Measurements from ENCODE around the gene P2RY6. TPM values are rescaled to one million over a fixed set of nuclear protein-coding genes. Genes with fewer than 3 reads are reported as not detected.

P2RY6 gene
- total and polyA plus RNA-seq, 2 of the 4 experiments (the other 2 are of a cell fraction), result 0.44 TPM; not detected in 1

DNA sequence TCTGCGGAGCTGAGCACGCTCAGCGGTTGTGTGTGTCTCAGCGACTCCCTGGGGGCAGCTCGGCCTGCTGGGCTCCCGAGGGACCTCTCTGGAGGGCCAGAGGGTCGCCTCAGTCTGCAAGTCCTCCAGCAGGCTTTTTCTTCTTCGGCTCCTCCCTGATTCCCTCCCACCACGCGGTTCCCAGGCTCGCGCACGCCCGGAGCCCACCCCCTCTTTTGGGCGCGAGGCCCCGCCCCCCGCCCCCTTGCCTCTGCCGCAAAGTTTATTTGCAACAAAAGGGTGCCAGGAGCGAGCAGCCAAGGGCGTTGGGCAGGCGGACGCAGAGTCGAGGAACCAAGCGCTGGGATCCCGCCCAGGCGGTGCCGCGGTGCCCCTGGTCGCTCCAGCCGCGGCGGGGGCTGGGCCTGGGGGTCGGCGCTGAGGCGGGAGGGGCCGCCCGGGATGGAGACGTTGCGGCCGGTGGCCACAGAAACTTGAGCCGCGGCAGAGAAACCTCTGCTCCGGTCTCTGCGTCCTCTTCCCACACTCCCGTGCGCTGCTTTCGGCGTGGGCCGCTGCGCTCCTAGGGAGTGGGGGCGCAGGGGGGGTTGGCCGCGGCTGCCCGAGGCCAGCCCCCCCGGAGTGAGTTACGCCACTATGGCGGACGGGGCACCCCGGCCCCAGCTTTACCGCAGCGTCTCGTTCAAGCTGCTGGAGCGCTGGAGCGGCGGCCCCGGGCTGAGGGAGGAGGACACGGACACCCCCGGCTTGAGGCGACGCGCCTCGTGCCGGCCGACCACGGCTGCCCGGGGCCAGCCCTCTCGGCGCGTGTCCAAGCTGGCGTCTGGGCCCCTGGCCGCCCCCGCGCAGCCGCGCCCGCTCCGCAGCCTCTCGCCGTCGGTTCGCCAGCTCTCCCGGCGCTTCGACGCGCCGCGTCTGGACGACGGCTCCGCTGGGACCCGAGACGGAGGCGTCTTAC, 36.1 kb downstream of the P2RY6 start, which contains the start of gene ARHGEF17:
Gene ARHGEF17, plus strand, starts transcription at position 274 of the 958 bp plus-strand sequence. Its CDS starts 363 bp downstream, at position 637.
- peak; percentile 76 for DNase-seq
- 0% methylated on average over 63 of the region's 105 CpGs; no CpG with 5 or more reads in 1 of the 2 experiments for WGBS, 2 experiments (ENCODE audit: extremely low coverage in 2 of 2, insufficient read length in 1 of 2)

More for the DNA sequence above, 36.1 kb downstream of the P2RY6 start, which contains the start of gene ARHGEF17:
- TF ChIP-seq BHLHE40 (IDR thresholded peaks at IDR 0.05; ENCODE audit: low read depth, low read length) (peak; percentile 86), RCOR1 (IDR thresholded peaks at IDR 0.05; ENCODE audit: insufficient replicate concordance, low read length) (no peak), MXI1 (IDR thresholded peaks at IDR 0.05; ENCODE audit: borderline replicate concordance, low read depth, low read length) (peak; percentile 65), MAZ (IDR thresholded peaks at IDR 0.05; ENCODE audit: borderline replicate concordance, low read depth, low read length) (peak; percentile 66; the same call in 1 of the 2 replicates)
- TF ChIP-seq, protein P1, sequence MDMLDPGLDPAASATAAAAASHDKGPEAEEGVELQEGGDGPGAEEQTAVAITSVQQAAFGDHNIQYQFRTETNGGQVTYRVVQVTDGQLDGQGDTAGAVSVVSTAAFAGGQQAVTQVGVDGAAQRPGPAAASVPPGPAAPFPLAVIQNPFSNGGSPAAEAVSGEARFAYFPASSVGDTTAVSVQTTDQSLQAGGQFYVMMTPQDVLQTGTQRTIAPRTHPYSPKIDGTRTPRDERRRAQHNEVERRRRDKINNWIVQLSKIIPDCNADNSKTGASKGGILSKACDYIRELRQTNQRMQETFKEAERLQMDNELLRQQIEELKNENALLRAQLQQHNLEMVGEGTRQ (IDR thresholded peaks at IDR 0.05; ENCODE audit: low read depth, low read length), result peak; percentile 9; the same call in 1 of the 2 replicates
- intact Hi-C loops (cut with micrococcal nuclease) (loop anchor here (5.0 to 10.0 kb wide), 2 partner anchors 69 to 287 kb away; partner anchors contain the start of genes FAM168A and RELT), dilution Hi-C loops (cut with HindIII; ENCODE audit: low sequenced_read_pairs, unreplicated experiment) (no loop called here), in situ Hi-C loops (cut with MboI; ENCODE audit: low sequenced_read_pairs) (no loop called here)
- Histone ChIP-seq H3K56ac (ENCODE audit: extremely low read depth, insufficient read depth, low read length) (peak within 1 kb of the TSS; percentile 97), H3K27me3 (ENCODE audit: control insufficient read depth, insufficient read depth, low read length) (no peaks in the 10 kb centered on the region), H2AFZ (replicated peaks; ENCODE audit: low read length, poor library complexity) (peak within 1 kb of the TSS; percentile 87), H3K4me2 (ENCODE audit: low read depth, low read length) (peak within 1 kb of the TSS; percentile 94), H4K91ac (ENCODE audit: insufficient read depth, low read depth, low read length) (peak within 1 kb of the TSS; percentile 97), H4K8ac (ENCODE audit: low read depth in 2 of 2, low read length in 2 of 2) (peak within 1 kb of the TSS; percentile 92 to 93), H3K9ac (ENCODE audit: low read depth, low read length) (peak within 1 kb of the TSS; percentile 87), H3K4me3 (ENCODE audit: insufficient read depth, low read depth, low read length) (peak within 1 kb of the TSS; percentile 63), H2BK15ac (ENCODE audit: low read depth, low read length) (peak within 1 kb of the TSS; percentile 83; the same call in 1 of the 3 replicates), H2BK120ac (ENCODE audit: low read depth, low read length) (peak within 1 kb of the TSS; percentile 95), H2AK5ac (ENCODE audit: low read depth, low read length) (peak within 1 kb of the TSS; percentile 87), H2BK5ac (ENCODE audit: low read depth, low read length, poor library complexity, severe bottlenecking) (peak within 1 kb of the TSS; percentile 97), H4K5ac (ENCODE audit: low read depth, low read length) (peak within 1 kb of the TSS; percentile 84), H3K4me1 (ENCODE audit: control insufficient read depth, insufficient read depth, low read length) (peaks cover 25% of the 10 kb centered on the region), H3K14ac (replicated peaks; ENCODE audit: low read depth, low read length) (peak within 1 kb of the TSS; percentile 96), H2AK9ac (replicated peaks; ENCODE audit: low read depth, low read length, poor library complexity) (peak within 1 kb of the TSS; percentile 100), H3K36me3 (ENCODE audit: control insufficient read depth, insufficient read depth, low read length) (peaks cover 15% of the 10 kb centered on the region; the same call in 1 of the 2 replicates), H3K9me1 (ENCODE audit: insufficient read depth, low read length) (no peaks in the 10 kb centered on the region), H3K23ac (ENCODE audit: low read depth, low read length) (peak within 1 kb of the TSS; percentile 94), H3K4ac (ENCODE audit: low read depth, low read length) (peak within 1 kb of the TSS; percentile 97), H3K27ac (ENCODE audit: insufficient read depth, low read length) (peak within 1 kb of the TSS; percentile 96), H4K20me1 (ENCODE audit: insufficient read depth, low read length) (peaks cover 44% of the 10 kb centered on the region), H3K79me1 (ENCODE audit: low read depth in 1 of 2, low read length in 2 of 2) (peaks cover 0 to 29% of the 10 kb centered on the region in 2 experiments; a peak in 2 of 4 replicates), H3K9me3 (ENCODE audit: control insufficient read depth, insufficient read depth, low read length) (no peaks in the 10 kb centered on the region), H3K18ac (ENCODE audit: low read depth, low read length) (peak within 1 kb of the TSS; percentile 67), H2BK20ac (ENCODE audit: low read depth, low read length) (peak within 1 kb of the TSS; percentile 28)
- BruUV-seq (replicated peaks), result no TSS peak
- CTCF ChIA-PET, result interaction anchor here (0.5 to 3.4 kb wide), 17 partner anchors 10 to 353 kb away, joined by 3 to 25 read pairs (median 4); no protein-coding TSS in a partner anchor
- peak; percentile 35 for ATAC-seq (ENCODE audit: low read depth)
- POLR2A ChIA-PET (ENCODE audit: unreplicated experiment), result interaction anchor here (0.6 to 1.4 kb wide), 4 partner anchors 10 to 480 kb away, joined by 3 to 5 read pairs (median 4); no protein-coding TSS in a partner anchor

Data from IMR-90 (cell line).